Fibroblast of skin of back (primary cell): ENCODE data around the gene TEX38.
A peak's percentile ranks its signal among the peaks of the same experiment; 100 is the strongest.
"Not testable (repeated sequence)": the region's sequence is repeated elsewhere in the genome, so short reads cannot be mapped to it uniquely, and the experiment has no call there.

Source experiments
- DNase-seq: peaks from one replicate; pipeline ENCODE4 v3.0.0-alpha.2; 2013

Gene TEX38

DNA sequence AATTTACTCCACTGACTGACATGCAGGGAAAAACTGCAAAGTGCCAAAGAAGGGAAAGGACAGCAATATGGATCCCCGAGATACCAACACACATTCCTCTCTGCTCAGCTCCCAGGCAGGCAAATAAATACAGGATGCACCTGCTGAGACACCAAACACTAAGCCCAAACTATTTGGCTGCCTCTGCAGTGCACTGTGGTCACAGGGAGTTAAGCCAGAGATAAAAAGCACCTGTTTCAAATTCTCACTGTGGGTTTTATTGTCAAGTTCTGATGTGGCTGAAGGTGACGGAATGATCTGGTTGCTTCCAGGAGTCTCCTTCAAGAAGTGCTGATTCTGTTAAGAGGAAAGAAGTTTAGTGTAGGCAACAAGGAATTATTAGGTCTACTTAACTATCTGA is 17.7 kb downstream of the TEX38 start:
- DNase-seq, result no peak

DNA sequence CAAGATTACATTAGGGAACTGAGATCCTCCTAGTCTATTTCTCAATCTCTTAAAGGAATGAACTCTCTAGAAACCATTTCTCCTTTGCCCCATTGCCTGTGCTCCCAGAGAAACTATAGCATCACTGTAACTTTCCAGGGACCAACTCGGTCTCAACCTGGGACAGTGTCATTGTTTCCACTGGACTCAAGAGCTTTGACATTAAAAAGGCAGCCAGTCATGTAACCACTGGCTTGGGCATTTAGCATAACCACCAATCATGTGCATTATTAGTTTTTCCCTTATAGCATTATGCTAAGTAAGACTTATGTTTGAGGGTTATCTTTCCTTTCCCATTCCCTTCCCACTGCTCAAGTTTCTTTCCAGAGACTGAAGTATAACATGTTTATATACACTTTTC is 18.2 kb downstream of the TEX38 start:
- DNase-seq, result no peak

DNA sequence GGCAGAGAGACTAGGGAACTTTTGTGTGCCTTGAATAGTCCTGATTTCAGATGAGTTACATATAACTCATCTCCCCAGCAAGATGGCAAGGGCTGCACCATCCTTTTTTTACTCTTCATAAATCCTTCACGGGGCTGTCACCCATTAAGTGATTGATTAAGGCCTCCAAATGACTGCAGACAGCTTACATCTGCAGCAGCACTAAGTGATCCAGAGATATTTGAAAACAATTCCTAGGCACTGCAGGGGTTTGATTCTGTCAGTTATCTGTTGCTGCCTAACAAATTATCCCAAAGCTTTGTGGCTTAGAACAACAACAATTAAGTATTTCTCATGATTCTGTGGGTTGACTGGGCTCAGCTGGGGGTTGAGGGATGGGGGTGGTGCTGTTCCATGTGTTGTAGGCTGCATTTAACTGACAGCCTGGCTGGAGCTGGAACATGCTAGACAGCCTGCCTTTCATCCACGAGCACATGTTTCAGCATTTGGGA is 19.3 kb downstream of the TEX38 start:
- DNase-seq, result no peak

DNA sequence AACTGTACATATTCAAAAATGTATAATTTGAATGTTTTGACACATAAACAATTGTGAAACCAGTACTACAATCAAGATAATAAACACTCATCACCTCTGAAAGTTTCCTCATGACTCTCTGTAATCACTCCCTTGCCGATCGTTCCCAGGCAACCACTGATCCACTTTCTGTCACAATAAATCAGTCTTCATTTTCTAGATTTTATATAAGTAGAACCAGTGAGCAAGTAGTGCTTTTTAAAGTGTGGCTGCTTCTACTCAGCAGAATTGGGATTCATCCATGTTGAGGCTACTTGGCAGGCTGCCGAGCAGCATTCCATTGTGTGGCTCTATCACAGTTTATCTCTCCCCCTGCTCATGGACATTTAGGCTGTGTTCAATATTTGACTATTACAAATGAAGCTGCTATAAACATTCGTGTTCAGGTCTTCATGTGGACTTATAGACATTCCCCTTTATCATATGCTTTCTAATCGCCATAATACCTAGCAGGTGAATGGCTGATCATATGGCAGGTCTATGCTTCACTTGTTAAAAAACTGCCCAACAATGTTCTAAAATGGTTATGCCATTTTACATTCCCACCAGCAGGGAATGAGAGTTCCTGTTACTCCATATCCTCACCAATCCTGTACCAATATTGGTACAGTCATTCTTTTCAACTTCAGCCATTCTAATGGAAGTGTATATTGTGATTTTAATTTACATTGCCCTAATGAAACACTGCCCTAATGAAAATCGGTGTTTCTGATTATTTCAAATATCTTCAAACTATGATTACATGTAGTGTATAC is 20.5 kb downstream of the TEX38 start:
- DNase-seq, result peak; percentile 39

DNA sequence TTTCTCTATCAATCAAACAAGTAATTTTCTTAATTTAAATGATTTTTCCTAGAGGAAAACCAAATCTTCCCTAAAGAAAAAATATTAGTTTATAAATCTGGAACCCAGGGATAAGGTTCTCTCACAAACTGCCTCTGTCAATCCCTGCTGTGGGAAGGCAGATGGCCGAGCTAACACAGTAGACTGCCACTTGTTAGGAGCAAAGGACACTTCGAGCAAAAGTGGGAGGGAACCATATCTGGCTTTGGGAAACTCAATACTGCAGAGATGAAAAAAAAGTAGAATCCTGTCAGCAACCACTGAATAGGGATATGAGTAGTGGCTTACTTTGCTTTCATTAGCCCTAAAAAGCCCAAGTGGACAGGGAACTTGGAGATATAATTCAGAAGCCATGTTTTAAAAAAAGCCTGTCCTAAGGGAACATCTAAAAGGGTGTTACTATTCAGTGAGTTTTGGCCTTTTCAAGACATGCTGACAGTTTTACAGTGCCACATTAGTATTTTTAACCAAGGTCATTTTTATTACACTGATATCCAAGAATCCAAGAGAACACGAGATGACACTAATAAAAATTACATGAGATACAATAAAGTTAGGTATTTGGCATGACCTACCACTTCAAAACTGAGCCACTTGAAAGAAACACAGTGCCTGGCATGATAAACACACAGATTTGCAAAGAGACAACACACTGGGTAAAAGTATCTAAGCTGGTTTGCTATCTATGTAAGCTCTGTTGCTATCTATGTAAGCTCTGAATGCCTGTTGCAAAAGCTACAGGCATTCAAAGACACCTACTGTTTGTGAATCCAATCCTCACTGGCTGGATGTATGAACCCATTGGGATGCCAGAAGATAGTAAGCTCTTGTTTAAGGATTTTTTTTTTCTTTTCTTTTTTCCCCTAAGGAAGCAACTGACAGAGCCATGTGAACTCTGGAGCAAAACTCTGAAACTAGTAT is 21.4 kb downstream of the TEX38 start:
- DNase-seq, result no peak

DNA sequence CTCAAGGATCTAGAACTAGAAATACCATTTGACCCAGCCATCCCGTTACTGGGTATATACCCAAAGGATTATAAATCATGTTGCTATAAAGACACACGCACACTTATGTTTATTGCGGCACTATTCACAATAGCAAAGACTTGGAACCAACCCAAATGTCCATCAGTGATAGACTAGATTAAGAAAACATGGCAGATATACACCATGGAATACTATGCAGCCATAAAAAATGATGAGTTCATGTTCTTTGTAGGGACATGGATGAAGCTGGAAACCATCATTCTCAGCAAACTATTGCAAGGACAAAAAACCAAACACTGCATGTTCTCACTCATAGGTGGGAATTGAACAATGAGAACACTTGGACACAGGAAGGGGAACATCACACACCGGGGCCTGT is 23.0 kb downstream of the TEX38 start:
- not testable (repeated sequence) for DNase-seq

DNA sequence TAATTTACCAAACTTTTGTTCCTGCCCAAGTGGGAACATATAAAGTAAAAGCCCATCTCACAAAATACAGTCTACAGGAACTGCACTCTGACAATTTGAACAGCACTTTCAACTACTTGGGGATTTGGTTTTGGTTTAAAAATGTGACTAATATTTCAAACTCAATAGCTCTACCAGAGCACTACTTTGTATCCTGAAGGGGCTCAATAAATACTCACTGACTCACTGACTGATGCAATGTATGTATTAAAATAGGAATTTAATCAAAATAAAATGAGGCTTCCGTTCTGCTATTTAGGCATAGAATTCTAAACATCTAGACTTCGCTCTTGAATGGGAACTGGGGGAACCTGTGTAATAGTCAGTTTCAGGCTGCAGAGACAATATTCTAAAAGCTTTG is 25.4 kb downstream of the TEX38 start:
- peak; percentile 35 for DNase-seq

DNA sequence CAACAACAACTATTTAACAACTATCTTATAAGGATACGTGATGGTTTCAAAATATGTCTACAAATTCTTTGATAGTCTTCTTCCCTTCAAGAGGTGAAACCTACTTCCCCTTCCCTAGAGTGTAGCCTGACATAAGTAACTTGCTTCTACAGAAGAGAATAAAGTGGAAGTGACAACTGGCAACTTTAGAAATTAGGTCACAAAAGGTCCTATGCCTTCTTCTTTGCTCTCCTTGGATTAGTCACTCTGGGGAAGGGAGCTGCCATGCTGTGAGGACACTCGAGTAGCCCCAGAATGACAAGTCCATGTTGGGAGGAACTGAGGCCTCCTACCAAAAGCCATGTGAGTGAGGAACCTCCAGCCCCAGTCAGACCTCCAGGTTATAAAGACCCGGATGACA is 28.0 kb downstream of the TEX38 start:
- no peak for DNase-seq

DNA sequence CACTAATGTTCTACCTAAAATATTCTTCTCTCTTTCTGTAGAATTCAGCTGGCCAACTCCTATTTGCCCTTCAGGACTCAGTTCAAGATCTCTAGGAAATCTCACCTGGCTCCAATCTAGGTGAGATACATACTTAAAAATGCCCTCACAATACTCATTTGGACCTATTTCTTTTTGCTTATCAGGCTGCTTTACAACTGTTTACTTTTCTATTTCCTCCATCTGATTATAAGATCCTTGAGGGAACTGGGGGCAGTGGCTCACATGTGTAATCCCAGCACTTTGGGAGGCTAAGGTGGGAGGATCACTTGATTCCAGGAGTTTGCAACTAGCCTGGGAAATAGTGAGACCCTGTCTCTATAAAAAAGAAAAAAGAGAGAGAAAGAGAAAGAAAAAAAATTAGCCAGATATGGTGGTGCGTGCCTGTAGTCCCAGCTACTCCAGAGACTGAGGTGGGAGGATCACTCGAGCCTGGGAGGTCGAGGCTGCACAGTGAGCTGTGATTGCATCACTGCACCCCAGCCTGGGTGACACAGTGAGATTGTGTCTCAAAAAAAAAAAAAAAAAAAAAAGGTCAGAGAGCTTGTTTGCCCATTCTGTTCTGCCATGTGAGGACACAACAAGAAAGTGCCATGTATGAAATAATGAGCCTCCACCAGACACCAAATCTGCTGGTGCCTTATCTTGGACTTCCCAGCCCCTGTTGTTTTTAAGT is 32.4 kb downstream of the TEX38 start:
- DNase-seq, result no peak

DNA sequence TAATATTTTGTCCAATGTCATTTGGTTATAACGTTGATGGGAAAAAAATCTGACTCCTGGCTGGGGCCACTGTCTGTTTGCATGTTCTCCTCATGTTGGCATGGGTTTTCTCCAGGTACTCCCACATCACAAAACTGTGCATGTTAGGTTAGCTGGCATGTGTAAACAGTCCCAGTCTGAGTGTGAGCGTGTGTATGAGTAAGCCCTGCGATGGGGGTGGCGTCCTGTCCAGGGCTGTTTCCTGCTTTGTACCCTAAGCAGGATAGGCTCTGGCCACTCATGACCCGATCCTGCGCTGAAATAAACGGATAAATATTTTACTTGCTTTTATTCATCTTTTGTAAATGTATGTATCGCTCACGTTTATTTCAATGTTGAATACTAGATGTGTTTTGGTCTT is 33.8 kb downstream of the TEX38 start:
- DNase-seq, result no peak

DNA sequence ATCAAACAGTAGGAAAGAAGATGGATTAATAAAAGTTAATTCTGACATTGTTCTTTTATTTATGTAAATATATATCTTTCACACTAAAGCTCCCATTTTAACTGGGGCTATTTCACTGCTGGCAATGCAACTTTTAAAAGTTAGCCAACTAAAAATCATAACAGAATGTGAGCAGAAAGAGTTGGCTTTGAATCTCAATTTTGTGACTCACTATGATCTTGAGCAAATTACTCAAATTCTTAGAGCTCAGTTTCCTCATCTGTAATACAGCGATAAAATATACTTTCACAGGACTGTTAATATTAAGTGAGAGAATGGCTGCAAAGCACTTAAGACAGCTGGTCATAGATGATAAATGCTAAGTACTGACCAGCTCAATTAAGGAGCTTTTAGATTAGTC is 36.5 kb downstream of the TEX38 start:
- DNase-seq, result no peak

DNA sequence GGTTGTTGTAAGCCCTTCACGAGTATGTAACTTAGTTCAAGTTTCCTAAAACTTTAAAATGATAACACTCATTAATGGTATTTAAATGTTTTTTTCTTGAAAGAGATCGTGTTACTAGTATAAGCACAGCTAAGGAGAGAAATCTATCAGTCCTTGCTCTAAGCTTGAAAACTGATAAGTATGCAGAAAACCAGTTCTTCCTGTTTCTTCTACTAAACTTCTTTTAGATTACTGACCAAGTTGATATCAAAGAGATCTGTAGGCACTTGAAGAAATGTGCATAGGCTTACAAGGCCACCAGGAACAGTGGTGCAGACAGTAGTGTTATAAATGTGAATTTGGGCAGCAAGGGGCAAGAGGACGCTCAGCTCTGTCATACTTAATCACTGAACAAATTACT is 43.3 kb downstream of the TEX38 start:
- DNase-seq, result no peak

DNA sequence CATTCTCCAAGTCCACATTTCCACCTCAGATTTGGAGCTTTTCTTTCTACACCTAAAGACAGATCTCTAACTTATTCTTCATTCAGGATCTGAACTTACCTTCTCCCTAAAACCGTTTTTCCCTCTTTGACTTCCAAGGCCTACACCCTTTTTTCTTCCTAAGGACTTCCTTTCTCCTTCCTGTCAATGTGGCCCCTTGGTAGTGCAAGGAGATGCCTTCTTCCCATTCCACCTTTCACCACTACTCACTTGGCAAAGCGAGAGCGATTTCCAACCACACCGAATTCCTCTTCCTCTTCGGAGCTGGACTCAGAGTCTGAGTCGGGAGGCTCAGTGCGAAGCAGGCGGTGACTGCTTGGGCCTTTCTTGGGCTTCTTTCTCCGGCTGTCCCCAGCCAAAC is 46.0 kb downstream of the TEX38 start:
- DNase-seq, result no peak

DNA sequence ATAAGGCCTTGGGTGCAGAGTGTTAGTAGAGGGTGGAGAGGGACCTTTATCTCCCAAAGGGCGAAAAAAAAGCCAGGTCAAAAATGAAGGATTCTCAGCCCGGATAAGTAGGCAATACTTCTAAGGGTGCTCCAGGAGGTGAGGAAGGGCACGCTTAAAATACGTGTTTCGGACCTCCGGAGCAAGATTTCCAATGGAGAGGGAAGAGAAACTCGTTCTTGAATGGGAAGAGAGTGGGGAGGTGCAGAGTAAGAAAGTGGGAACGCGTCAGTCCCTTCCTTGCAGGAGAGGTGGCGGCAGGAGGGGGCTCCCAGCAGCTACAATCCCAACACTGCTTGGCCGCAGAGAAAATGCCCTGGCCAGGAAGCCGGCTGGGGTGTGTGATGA is 46.7 kb downstream of the TEX38 start:
- DNase-seq, result no peak

DNA sequence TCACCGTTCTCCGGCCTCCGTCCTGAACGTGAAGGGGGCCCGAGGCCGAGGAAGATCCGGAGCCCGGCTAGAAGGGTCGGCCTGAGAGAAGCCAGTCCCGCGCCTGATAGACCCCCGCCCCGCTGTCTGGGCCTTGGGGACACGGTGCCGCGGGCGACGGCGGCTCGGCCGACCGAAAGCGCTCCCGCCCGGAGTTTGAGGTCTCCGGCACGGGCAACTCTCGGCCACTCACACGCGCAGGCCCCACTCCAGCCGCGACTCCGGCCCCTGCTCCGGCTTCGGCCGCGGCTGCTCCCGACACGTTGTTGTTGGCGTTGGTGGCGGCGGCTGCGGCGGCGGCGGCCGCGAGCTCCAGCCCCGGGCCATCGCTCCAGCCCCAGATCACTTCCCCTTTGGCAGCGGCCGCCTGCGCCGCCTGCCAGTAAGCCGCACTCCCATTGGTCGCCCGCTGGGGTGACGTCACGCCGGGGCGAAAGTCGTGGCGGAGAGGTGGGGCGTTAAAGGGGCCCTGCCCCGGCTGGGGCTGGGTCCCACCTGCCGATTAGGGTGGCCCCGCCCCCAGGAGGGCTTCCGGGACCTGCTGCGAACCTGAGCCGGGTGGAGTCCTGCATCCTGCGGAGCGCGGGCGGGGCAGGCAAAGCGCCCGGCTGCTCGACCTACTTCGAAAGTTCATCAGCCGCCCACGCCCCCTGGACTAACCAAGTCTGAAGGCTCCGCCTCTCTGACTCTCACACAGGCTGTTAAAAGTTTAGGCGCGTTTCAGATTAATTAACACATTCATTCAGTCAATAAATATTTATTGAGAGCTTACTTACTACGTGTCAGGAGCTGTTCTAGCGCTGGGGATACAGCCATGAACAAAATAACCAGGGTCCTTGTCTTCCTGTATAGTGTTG is 47.3 kb downstream of the TEX38 start, which contains the start of gene EFCAB14:
EFCAB14 (minus strand) TSS at position 388 of the 896 bp plus-strand sequence. CDS start 1,027 bp downstream, outside the sequence.
- peak; percentile 86 for DNase-seq

DNA sequence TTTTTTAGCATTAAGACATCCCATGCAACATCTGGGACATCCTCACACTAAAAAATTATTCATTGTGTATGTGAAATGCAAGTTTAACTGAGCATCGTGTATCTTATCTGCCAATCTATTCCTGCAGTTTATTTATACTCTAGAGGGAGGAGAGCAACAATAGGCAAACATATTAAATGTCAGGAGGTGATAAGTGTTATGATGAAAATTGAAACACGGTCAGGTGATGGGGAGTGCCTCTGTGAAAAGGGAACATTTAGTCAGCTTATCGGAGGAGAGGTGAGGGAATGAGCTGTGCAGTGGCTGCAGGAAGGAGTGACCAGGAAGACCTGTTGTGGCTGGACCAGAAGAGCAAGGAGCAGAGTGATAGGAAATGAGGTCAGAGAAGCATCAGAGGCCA is 48.0 kb downstream of the TEX38 start:
- DNase-seq, result no peak

DNA sequence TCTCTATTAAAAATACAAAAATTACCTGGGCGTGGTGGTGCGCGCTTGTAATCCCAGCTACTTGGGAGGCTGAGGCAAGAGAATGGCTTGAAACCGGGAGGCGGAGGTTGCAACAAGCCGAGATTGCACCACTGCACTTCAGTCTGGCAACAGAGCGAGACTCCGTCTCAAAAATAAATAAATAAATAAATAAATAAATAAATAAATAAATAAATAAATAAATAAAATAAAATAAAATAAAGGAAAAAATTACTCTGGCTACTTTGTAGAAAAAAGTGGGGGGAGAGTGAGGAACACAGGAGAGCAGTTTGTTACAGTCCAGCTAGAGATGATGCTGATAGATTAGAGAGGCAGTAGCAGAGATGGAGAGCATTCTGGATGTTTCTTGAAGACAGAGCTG is 48.7 kb downstream of the TEX38 start:
- not testable (repeated sequence) for DNase-seq

DNA sequence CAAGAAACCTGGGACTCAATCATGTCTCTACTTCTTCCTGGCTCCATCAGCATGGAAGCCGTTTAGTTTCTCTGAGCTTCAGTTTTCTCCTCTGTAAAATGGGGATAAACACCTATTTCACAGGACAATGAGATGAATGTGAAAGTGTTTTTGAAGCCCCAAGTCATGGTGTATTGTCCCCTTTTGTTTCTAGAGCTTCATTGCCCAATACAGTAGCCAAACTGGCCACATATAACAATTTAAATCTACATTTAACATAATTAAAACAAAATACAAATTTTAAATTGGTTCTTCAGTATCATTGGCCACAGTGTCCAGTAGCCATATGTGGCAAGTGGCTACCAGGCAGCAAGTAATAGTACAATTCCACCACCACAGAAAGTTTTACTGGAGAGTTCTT is 49.5 kb downstream of the TEX38 start:
- DNase-seq, result no peak

DNA sequence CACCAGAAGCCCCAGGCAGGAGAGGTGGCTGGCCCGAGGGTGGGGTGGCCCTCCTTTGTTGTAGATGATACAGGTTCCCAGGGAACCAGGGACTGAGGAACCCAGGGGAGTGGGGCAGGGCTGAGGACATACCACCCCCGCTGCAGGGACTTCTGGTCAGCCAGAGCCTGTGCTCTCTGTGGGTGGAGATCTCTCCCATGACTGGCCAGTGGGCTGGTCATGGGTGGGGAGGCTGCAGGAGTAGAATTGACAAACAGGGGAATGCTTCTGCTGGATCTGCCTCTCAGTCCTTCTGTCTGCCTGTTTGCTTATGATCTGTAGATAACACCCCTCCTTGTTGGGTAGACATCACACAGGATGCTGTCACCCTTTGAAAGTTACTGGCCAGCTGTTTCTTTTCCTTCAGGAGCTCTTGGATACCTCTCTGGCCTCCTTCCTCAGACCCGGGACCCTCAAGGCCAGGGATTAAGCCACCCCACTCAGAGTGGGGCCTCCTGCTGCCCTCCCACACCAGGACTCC is 50.1 kb downstream of the TEX38 start:
- DNase-seq, result no peak
